Uterus (tissue), 2 donors: ENCODE results near the gene CDKN1C.

Experiments used
- CTCF ChIP-seq, 4 experiments: fragments of 200-600 bp in 2 of 4; fragments of 450-650 bp in 2 of 4; sonication (generic) in 2 of 4; IDR thresholded peaks; one replicate each; pipeline ENCODE4 v1.5.1; 2016 to 2019; ENCODE audit warnings: antibody characterized with exemption in 4 of 4, mild to moderate bottlenecking in 2 of 4, moderate library complexity in 1 of 4
- POLR2A ChIP-seq, 2 donors: fragments of 450-650 bp; IDR thresholded peaks; one replicate each; pipeline ENCODE4 v1.6.1; 2016; ENCODE audit warnings: antibody characterized with exemption in 2 of 2, mild to moderate bottlenecking in 1 of 2, moderate library complexity in 1 of 2

- TF ChIP-seq CTCF (IDR thresholded peaks at IDR 0.05) (no peak), POLR2A (IDR thresholded peaks at IDR 0.05) (no peak)
Measured at GRCh38 chr11:2857918-2858317, 27.7 kb downstream of the CDKN1C start.
